Large intestine (tissue), 3 donors: ENCODE data around the gene SAMD5. TPM values are rescaled to one million over a fixed set of nuclear protein-coding genes. Genes with fewer than 3 reads are reported as not detected.

Experiments
- DNase-seq, 2 donors: peaks; one replicate each; pipeline versions ENCODE4 v3.0.0 to v3.0.0-alpha.2; 2013
- H3K27ac ChIP-seq: one replicate; pipeline ENCODE4 v1.5.1; 2013; ENCODE audit warnings: low read length
- H3K27me3 ChIP-seq: 2 replicates; pipeline ENCODE4 v1.6.1; 2013; ENCODE audit warnings: low read length; ENCODE audit not compliant: control insufficient read depth, insufficient read depth
- H3K36me3 ChIP-seq: 2 replicates; pipeline ENCODE4 v1.6.1; 2013; ENCODE audit warnings: low read length; ENCODE audit not compliant: control insufficient read depth, insufficient read depth
- H3K4me1 ChIP-seq: one replicate; pipeline ENCODE4 v1.6.1; 2013; ENCODE audit warnings: low read length; ENCODE audit not compliant: control insufficient read depth, insufficient read depth
- H3K4me3 ChIP-seq: one replicate; pipeline ENCODE4 v1.5.1; 2013; ENCODE audit warnings: low read length
- H3K9me3 ChIP-seq: one replicate; pipeline ENCODE4 v1.6.1; 2013; ENCODE audit warnings: mild to moderate bottlenecking, low read depth, low read length, moderate library complexity; ENCODE audit not compliant: control insufficient read depth
- WGBS: methylation state at CpG from one replicate; pipeline ENCODE4 v1.1.5; 2013; ENCODE audit warnings: low lambda C conversion rate; ENCODE audit not compliant: insufficient coverage; 5-methylcytosine and 5-hydroxymethylcytosine counted together
- polyA plus RNA-seq: library from polyadenylated mRNA; unstranded; fragments of 120-200 nt; gene quantifications from one replicate; pipeline ENCODE4 v1.2.1, GENCODE V29; 2013

The SAMD5 gene
- polyA plus RNA-seq, 1 donor = 32.8 TPM

DNA sequence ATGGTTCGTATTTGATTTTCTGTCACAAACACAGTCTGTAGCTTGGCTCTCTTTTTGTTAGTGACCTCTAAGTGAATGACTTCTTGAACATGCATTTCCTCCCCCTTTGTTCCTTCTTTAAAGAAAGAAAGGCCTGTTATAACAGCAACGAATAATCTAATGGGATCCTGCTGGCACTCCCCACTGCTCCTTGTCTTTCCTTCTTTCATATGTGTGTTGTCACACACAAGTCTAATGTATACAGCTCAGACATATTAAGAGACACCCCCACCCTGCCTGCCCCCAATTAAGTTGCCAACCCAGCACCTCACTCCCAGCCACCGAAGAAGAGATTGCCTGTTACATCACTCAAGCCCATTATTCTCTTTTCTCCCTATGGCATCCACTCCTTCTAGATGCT, 4.9 kb upstream of the SAMD5 start:
- no peak for DNase-seq
- Histone ChIP-seq H3K4me3 (no peak overlapping the region), H3K36me3 (no peaks in the 10 kb centered on the region), H3K27ac (no peak overlapping the region), H3K9me3 (no peaks in the 10 kb centered on the region), H3K4me1 (peaks cover 6% of the 10 kb centered on the region), H3K27me3 (no peaks in the 10 kb centered on the region)
- 100% methylated on average over 1 of the region's 3 CpGs for WGBS

DNA sequence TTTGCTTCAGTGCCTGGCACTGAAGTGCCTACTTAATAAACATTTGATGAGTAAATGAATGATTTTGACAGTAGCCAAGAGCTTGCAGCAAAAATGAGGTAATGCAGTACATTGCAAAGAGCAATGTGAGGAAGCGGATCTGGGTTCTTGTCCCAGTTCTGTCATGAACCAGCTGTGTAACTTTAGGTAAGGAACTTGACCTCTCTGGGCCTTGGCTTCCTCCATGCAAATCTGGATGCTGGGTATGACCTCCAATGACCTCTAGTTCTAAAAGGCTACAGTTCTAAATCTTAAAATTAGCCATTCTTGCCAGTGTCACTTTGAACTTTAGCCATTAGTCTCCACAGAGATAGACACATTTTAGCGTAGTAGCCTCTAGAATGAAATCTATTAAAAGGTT, 3.6 kb upstream of the SAMD5 start:
- WGBS = 80% methylated on average over 1 of the region's 2 CpGs
- Histone ChIP-seq H3K9me3 (peaks cover 2% of the 10 kb centered on the region), H3K27me3 (no peaks in the 10 kb centered on the region)

GRCh38 chr6:147506704-147507114, 1.8 kb upstream of the SAMD5 start:
- Histone ChIP-seq H3K4me3 (peak overlapping the region; percentile 86), H3K4me1 (peaks cover 6% of the 10 kb centered on the region), H3K27me3 (no peaks in the 10 kb centered on the region), H3K36me3 (no peaks in the 10 kb centered on the region), H3K9me3 (peaks cover 2% of the 10 kb centered on the region), H3K27ac (no peak overlapping the region)
- DNase-seq = peak; percentile 48 to 61
- no CpG with 5 or more reads among the region's 30 CpGs for WGBS

More for the DNA sequence above, 3.6 kb upstream of the SAMD5 start:
- Histone ChIP-seq H3K4me3 (no peak overlapping the region), H3K27ac (no peak overlapping the region), H3K4me1 (peaks cover 6% of the 10 kb centered on the region), H3K36me3 (no peaks in the 10 kb centered on the region)
- no peak for DNase-seq

GRCh38 chr6:147507162-147508041, 1.1 kb upstream of the SAMD5 start:
- H3K4me3 ChIP-seq = peak overlapping the region; percentile 86
- H3K9me3 ChIP-seq = peaks cover 2% of the 10 kb centered on the region
- DNase-seq = peak; percentile 14 to 60
- H3K27me3 ChIP-seq = no peaks in the 10 kb centered on the region
- H3K4me1 ChIP-seq = peaks cover 6% of the 10 kb centered on the region
- H3K36me3 ChIP-seq = no peaks in the 10 kb centered on the region
- no CpG with 5 or more reads among the region's 52 CpGs for WGBS
- peak overlapping the region; percentile 81 for H3K27ac ChIP-seq

- H3K27ac ChIP-seq = peak overlapping the region; percentile 81
- WGBS = no CpG with 5 or more reads among the region's 73 CpGs
- H3K4me1 ChIP-seq = peaks cover 6% of the 10 kb centered on the region
- peak; percentile 16 to 66 for DNase-seq
- H3K27me3 ChIP-seq = no peaks in the 10 kb centered on the region
- peak overlapping the region; percentile 88 for H3K4me3 ChIP-seq
- H3K36me3 ChIP-seq = peaks cover 4% of the 10 kb centered on the region
- H3K9me3 ChIP-seq = peaks cover 2% of the 10 kb centered on the region
Measured at GRCh38 chr6:147508866-147509608, 547 bp downstream of the SAMD5 start.

DNA sequence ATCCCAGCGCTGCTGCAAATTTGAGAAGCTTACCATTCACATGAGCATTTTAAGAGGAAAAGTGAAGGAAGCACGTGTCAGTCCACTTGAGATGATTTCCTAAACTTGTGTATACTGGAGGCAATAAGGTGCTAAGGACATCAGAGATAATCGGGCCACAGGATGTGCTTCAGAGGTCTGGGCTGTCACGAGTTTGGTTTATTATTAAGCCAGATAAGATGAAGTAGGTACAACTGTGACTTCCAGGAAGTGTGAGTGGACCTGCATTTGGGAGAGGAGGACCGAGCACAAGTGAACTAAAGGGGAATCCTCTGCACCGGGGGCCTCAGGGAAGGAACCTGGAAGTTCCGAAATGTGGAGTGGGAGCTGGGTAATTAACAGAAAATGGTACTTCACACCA, 1.4 kb downstream of the SAMD5 start:
- H3K27ac ChIP-seq = peak overlapping the region; percentile 84
- peak; percentile 85 to 95 for DNase-seq
- H3K27me3 ChIP-seq = no peaks in the 10 kb centered on the region
- peak overlapping the region; percentile 88 for H3K4me3 ChIP-seq
- H3K36me3 ChIP-seq = peaks cover 4% of the 10 kb centered on the region
- H3K9me3 ChIP-seq = peaks cover 2% of the 10 kb centered on the region
- H3K4me1 ChIP-seq = peaks cover 6% of the 10 kb centered on the region
- 0% methylated on average over 1 of the region's 7 CpGs for whole genome bisulfite sequencing

DNA sequence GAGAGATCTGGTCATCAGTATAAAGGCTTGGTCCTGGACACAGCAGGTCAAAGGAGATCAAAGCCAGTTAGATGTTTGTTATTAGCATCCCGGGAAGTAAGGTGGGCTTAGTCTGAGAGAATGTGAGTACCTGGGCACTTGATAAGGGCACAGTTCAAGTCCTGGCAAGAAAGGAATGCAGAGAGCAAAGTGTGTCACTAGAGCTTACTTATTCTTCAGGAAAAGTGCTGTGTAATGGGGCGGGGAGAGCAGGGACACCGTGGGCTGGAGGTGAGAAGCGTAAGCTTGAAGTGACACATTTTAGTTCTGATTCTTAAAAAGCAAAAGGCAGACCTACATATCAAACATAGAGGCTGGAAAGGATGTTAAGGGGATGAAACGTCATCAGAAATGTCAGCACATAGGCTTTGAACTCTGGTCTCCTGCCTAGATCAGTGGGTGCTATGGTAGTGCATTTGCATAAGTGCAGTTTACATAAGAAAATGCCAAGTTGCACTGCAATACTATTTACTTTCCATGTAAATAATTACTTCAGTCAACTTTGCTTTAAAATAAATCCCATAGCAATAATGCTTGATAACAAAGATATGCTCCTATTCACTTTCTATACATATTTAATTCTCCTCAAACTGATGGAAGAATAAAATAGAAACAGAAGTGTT, 2.6 kb downstream of the SAMD5 start:
- peak; percentile 45 to 83 for DNase-seq
- Histone ChIP-seq H3K27me3 (no peaks in the 10 kb centered on the region), H3K27ac (peak overlapping the region; percentile 84), H3K36me3 (peaks cover 8% of the 10 kb centered on the region), H3K4me1 (peaks cover 6% of the 10 kb centered on the region), H3K9me3 (peaks cover 2% of the 10 kb centered on the region), H3K4me3 (peak overlapping the region; percentile 88)
- WGBS = 30% methylated on average over 2 of the region's 5 CpGs

GRCh38 chr6:147514831-147515230, 6.3 kb downstream of the SAMD5 start:
- Histone ChIP-seq H3K9me3 (no peaks in the 10 kb centered on the region), H3K36me3 (peaks cover 14% of the 10 kb centered on the region), H3K27ac (no peak overlapping the region), H3K4me3 (no peak overlapping the region), H3K27me3 (no peaks in the 10 kb centered on the region), H3K4me1 (no peaks in the 10 kb centered on the region)
- WGBS = no CpG with 5 or more reads among the region's 2 CpGs
- no peak for DNase-seq

DNA sequence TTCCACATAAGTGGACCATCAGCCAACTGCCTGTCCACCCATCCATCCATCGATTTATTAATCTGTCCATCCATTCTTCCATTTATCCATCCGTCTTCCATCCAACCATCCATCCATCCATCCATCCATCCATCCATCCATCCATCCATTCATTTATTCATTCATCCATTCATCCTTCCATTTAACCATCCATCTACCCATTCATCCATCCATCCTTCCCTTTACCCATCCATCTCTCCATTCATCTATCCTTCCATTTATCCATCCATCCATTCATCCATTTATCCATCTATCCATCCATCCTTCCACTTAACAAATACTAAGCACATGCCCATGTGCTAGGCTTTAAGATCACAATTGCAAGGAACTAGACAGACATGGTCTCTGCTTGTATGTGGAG, 6.8 kb downstream of the SAMD5 start:
- Histone ChIP-seq H3K27ac (no peak overlapping the region), H3K36me3 (peaks cover 14% of the 10 kb centered on the region), H3K27me3 (no peaks in the 10 kb centered on the region), H3K4me3 (no peak overlapping the region), H3K9me3 (no peaks in the 10 kb centered on the region), H3K4me1 (no peaks in the 10 kb centered on the region)
- WGBS = 100% methylated on average over 2 of the region's 2 CpGs
- DNase-seq = no peak

- Histone ChIP-seq H3K36me3 (peaks cover 6% of the 10 kb centered on the region), H3K27ac (no peak overlapping the region), H3K9me3 (no peaks in the 10 kb centered on the region), H3K27me3 (no peaks in the 10 kb centered on the region), H3K4me1 (no peaks in the 10 kb centered on the region), H3K4me3 (no peak overlapping the region)
- WGBS = no CpG with 5 or more reads among the region's 1 CpG
- DNase-seq = no peak
Measured at GRCh38 chr6:147522597-147522996, 14.1 kb downstream of the SAMD5 start.
